HUES6 (cell line): Measurements from ENCODE around the gene MBD3L2B.

Experiments used
- H3K27ac ChIP-seq: 2 replicates; pipeline ENCODE4 v1.7.0; 2013; ENCODE audit warnings: low read depth, mild to moderate bottlenecking, low read length, inconsistent platforms
- H3K27me3 ChIP-seq: 2 replicates; pipeline ENCODE4 v1.6.1; 2013; ENCODE audit warnings: low read length; ENCODE audit not compliant: control insufficient read depth, insufficient read depth
- H3K36me3 ChIP-seq: 2 replicates; pipeline ENCODE4 v1.6.1; 2013; ENCODE audit warnings: low read length; ENCODE audit not compliant: control insufficient read depth, insufficient read depth
- H3K4me1 ChIP-seq: 2 replicates; pipeline ENCODE4 v1.6.1; 2013; ENCODE audit warnings: low read length; ENCODE audit not compliant: control insufficient read depth, insufficient read depth
- H3K4me3 ChIP-seq: 2 replicates; pipeline ENCODE4 v1.5.1; 2013; ENCODE audit warnings: low read depth, low read length
- H3K9ac ChIP-seq: one replicate; pipeline ENCODE4 v1.6.1; 2013; ENCODE audit warnings: mild to moderate bottlenecking, low read length
- H3K9me3 ChIP-seq: 2 replicates; pipeline ENCODE4 v1.6.1; 2013; ENCODE audit warnings: low read depth, low read length; ENCODE audit not compliant: control insufficient read depth, insufficient read depth

MBD3L2B gene

DNA sequence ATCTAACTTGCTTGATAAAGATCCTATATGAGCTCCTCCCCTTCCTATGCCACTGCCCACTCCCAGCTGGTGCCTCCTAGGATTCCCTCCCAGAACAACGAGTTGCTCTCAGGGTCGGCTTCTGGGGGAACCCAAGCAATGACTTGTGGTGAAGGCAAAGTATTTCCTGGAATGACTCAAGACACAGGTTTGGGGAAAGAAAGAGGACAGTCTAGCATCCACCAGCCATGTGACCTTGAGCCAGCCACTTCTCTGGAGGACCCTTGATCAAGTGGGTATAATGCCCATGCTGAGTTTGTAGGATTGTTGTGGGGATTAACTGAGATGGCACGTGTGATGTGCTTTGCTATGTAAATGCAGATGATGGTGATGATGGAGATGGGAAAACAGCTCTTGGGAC is 33.0 kb downstream of the MBD3L2B start:
- H3K9ac ChIP-seq, result no peak overlapping the region
- H3K27ac ChIP-seq, result no peak overlapping the region
- peaks cover 6% of the 10 kb centered on the region; the same call in 1 of the 2 replicates for H3K27me3 ChIP-seq
- H3K4me3 ChIP-seq, result no peak overlapping the region
- peaks cover 49% of the 10 kb centered on the region for H3K9me3 ChIP-seq
- H3K36me3 ChIP-seq, result no peaks in the 10 kb centered on the region
- H3K4me1 ChIP-seq, result no peaks in the 10 kb centered on the region

DNA sequence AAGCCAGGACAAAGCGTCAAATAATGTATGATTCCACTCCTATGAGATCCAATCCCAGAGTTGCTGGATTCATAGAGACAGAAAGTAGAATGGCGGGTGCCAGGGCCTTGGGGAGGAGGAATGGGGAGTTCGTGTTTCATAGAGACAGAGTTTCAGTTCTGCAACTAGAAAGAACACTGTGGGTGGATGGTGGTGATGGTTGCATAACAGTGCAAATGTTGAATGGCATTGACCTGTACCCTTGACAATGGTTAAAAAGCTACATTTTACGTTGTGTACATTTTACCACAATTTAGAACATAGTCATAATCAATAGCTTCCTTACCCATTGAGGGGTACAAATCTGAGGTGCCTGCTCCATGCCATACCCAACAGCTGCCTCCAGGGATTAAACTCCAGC is 33.4 kb downstream of the MBD3L2B start:
- H3K4me1 ChIP-seq, result no peaks in the 10 kb centered on the region
- no peak overlapping the region for H3K9ac ChIP-seq
- H3K4me3 ChIP-seq, result no peak overlapping the region
- H3K36me3 ChIP-seq, result no peaks in the 10 kb centered on the region
- peaks cover 6% of the 10 kb centered on the region; the same call in 1 of the 2 replicates for H3K27me3 ChIP-seq
- no peak overlapping the region for H3K27ac ChIP-seq
- H3K9me3 ChIP-seq, result peaks cover 52% of the 10 kb centered on the region

DNA sequence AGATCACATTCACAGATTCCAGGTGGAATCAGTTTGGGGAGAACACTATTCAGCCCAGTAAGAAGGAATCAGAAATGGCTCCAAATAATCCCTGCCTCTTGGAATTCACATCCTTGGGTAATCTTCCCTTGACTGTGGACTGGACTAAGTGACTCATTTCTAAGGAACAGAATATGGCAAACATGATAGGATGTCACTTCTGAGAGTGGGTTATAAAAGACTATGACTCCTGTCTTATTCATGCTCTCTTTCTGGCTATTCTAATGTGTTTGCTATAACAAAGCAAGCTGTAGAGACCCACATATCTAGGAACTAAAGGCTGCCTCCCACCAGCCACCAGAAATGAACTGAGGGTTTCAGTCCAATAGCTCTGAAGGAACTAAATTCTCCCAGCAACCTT is 37.8 kb downstream of the MBD3L2B start:
- Histone ChIP-seq H3K36me3 (no peaks in the 10 kb centered on the region), H3K27me3 (peaks cover 2% of the 10 kb centered on the region; the same call in 1 of the 2 replicates), H3K9me3 (peaks cover 57% of the 10 kb centered on the region), H3K4me3 (no peak overlapping the region), H3K9ac (no peak overlapping the region), H3K27ac (no peak overlapping the region), H3K4me1 (no peaks in the 10 kb centered on the region)

DNA sequence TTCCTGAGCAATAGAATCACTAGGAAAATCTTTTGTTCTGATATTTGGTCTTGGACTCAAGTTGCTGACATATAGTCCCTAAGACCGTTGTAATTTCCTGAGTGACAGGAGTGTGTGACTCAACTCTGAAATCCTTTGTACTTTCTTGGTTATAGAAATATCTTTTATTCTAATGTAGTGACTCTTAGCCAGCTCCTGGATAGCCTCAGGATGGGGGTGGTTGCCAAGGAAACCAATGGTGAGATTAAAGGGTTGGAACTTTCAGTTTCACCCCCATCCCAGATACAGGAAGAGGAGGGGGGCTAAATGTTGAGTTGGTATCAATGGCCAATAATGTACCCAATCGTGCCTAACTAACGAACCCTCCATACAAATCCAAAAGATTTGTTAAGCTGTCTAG is 41.8 kb downstream of the MBD3L2B start:
- H3K27me3 ChIP-seq, result no peaks in the 10 kb centered on the region; the same call in 1 of the 2 replicates
- H3K4me1 ChIP-seq, result no peaks in the 10 kb centered on the region
- no peak overlapping the region for H3K4me3 ChIP-seq
- H3K27ac ChIP-seq, result no peak overlapping the region
- no peak overlapping the region for H3K9ac ChIP-seq
- H3K9me3 ChIP-seq, result peaks cover 56% of the 10 kb centered on the region
- no peaks in the 10 kb centered on the region for H3K36me3 ChIP-seq

DNA sequence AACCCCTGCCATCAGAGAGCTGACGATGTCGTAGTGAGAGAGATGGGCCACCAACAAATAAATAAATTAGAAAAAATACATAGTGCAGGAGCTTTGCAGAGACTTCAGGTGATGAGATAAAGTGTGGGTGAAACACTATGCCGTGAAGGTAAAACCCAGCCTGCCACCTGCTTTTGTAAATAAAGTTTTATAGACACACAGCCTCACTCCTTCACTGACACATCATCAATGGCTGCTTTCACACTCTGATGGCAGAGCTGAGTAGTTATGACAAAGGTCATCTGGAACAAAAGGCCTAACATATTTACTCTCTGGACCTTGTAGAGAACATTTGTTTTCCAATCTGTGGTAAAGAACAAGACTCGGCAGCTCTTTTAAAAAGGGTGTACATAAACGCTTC is 45.0 kb downstream of the MBD3L2B start:
- no peak overlapping the region for H3K4me3 ChIP-seq

DNA sequence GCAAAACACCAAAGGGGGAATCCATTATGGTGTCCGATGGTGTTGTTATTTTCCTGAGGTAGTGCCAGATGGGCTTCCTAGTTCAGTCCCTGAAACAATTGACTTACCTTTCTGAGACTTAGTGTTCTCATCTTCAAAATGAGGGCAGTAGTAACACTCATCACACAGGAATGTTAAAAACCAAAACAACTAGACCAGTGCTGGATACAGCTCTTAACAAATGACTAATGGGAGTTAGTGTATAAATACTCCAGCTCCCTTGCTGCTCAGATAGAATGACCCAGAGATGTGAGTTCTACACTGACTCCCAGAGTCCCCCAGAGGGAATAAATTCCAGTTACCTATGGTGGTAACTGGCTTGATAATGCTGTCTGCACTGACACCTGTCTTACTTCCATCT is 49.9 kb downstream of the MBD3L2B start:
- Histone ChIP-seq H3K36me3 (no peaks in the 10 kb centered on the region), H3K4me3 (no peak overlapping the region), H3K27me3 (peaks cover 6% of the 10 kb centered on the region; the same call in 1 of the 2 replicates), H3K9ac (no peak overlapping the region), H3K9me3 (peaks cover 37% of the 10 kb centered on the region; the same call in 1 of the 2 replicates), H3K4me1 (no peaks in the 10 kb centered on the region), H3K27ac (no peak overlapping the region)

More for the DNA sequence above, 45.0 kb downstream of the MBD3L2B start:
- Histone ChIP-seq H3K36me3 (no peaks in the 10 kb centered on the region), H3K9ac (no peak overlapping the region), H3K27me3 (peaks cover 6% of the 10 kb centered on the region; the same call in 1 of the 2 replicates), H3K4me1 (no peaks in the 10 kb centered on the region), H3K27ac (no peak overlapping the region), H3K9me3 (peaks cover 48% of the 10 kb centered on the region)

DNA sequence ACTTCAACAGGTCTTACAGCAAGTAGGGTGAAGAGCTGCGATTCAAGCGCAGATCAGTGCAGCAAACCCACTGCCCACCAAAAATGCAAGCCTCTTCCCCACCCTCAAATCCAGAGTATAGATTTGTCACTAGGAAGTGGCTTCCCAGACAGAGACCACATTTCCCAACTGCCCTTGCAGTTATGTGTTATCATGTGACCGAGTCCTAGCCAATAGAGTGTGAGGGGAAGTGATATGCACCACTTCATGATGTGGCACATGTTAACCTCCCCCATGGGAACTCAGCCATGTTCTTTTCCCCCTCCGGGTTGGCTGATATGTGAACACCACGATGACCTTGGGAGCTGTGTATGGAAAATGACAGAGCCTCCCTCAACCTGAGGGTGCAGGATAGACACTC is 50.8 kb downstream of the MBD3L2B start:
- no peak overlapping the region for H3K4me3 ChIP-seq

DNA sequence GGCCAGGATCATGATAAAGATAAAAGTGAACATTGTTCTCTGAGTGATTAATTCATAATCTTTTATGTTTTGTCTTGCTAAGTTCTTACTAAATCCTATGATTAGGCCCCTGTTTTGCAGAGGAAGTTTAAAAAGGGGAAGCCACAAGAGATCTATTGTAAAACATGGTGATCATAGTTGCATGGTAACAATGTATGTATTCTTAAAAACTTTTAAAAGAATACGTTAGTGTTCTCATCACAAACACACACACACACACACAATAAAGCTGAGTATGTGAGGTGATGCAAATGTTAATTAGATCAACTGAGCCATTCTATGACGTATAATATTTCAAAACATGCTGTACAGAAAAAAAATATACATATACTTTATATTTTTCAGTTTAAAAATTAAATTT is 51.2 kb downstream of the MBD3L2B start:
- Histone ChIP-seq H3K36me3 (no peaks in the 10 kb centered on the region), H3K27me3 (peaks cover 6% of the 10 kb centered on the region; the same call in 1 of the 2 replicates), H3K9me3 (peaks cover 31% of the 10 kb centered on the region; the same call in 1 of the 2 replicates), H3K9ac (no peak overlapping the region), H3K4me1 (no peaks in the 10 kb centered on the region), H3K27ac (no peak overlapping the region), H3K4me3 (no peak overlapping the region)

More for the DNA sequence above, 50.8 kb downstream of the MBD3L2B start:
- peaks cover 33% of the 10 kb centered on the region; the same call in 1 of the 2 replicates for H3K9me3 ChIP-seq
- H3K36me3 ChIP-seq, result no peaks in the 10 kb centered on the region
- peaks cover 6% of the 10 kb centered on the region; the same call in 1 of the 2 replicates for H3K27me3 ChIP-seq
- H3K9ac ChIP-seq, result no peak overlapping the region
- no peaks in the 10 kb centered on the region for H3K4me1 ChIP-seq
- H3K27ac ChIP-seq, result no peak overlapping the region

DNA sequence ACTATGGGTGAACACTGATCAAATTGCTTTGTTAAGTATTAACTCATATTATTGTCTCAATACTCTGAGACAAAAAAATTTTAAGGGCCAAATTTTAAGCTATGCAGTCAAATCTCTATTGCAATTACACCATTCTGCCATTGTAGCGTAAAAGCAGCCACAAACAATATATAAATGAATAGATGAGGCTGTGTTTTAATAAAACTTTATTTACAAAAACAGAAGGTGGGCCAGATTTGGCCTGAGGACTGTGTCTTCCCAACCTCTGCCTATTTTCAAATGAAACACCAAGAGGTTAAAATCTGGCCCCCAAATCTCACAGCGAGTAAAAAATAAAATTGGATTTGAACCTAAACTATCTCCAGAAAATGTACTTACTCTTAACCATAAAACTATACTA is 51.7 kb downstream of the MBD3L2B start:
- H3K9ac ChIP-seq, result no peak overlapping the region
- no peaks in the 10 kb centered on the region for H3K4me1 ChIP-seq
- H3K36me3 ChIP-seq, result no peaks in the 10 kb centered on the region
- H3K4me3 ChIP-seq, result no peak overlapping the region
- no peak overlapping the region for H3K27ac ChIP-seq
- peaks cover 6% of the 10 kb centered on the region; the same call in 1 of the 2 replicates for H3K27me3 ChIP-seq
- peaks cover 31% of the 10 kb centered on the region; the same call in 1 of the 2 replicates for H3K9me3 ChIP-seq
